GM20000 (cell line): ENCODE measurements around the gene MORC1.
"Not testable (repeated sequence)": the region's sequence is repeated elsewhere in the genome, so short reads cannot be mapped to it uniquely, and the experiment has no call there.

ENCODE experiments used
- DNase-seq: peaks from one replicate; pipeline ENCODE4 v3.0.0; 2012; ENCODE audit warnings: low spot score
- TF ChIP-seq, protein P1 (sequence below): IDR thresholded peaks from 2 replicates; pipeline ENCODE4 v1.5.1; 2012; ENCODE audit warnings: mild to moderate bottlenecking, control low read depth; ENCODE audit errors: extremely low read depth, missing control alignments

Gene MORC1

DNA sequence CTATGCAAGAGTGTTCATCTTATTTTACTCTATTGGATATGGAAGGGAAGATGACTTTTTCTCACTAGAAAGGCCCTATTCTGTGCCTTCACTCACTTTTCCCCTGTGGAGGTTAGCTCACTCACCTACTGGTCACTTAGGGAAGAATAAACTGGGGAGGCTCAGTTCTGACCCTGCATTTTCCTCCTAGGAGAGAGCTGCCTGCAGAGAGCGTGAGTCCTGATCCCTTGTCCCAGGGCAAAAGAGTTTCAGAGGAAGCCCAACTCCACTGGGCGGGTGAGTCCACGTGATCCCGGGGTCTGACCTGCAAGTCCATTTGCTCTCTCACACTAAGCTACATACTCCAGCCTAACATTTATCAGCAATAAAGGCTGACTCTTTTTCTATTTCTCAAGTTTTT is 8.4 kb downstream of the MORC1 start:
- no peak for DNase-seq
- TF ChIP-seq, protein P1, sequence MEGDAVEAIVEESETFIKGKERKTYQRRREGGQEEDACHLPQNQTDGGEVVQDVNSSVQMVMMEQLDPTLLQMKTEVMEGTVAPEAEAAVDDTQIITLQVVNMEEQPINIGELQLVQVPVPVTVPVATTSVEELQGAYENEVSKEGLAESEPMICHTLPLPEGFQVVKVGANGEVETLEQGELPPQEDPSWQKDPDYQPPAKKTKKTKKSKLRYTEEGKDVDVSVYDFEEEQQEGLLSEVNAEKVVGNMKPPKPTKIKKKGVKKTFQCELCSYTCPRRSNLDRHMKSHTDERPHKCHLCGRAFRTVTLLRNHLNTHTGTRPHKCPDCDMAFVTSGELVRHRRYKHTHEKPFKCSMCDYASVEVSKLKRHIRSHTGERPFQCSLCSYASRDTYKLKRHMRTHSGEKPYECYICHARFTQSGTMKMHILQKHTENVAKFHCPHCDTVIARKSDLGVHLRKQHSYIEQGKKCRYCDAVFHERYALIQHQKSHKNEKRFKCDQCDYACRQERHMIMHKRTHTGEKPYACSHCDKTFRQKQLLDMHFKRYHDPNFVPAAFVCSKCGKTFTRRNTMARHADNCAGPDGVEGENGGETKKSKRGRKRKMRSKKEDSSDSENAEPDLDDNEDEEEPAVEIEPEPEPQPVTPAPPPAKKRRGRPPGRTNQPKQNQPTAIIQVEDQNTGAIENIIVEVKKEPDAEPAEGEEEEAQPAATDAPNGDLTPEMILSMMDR: no peak

DNA sequence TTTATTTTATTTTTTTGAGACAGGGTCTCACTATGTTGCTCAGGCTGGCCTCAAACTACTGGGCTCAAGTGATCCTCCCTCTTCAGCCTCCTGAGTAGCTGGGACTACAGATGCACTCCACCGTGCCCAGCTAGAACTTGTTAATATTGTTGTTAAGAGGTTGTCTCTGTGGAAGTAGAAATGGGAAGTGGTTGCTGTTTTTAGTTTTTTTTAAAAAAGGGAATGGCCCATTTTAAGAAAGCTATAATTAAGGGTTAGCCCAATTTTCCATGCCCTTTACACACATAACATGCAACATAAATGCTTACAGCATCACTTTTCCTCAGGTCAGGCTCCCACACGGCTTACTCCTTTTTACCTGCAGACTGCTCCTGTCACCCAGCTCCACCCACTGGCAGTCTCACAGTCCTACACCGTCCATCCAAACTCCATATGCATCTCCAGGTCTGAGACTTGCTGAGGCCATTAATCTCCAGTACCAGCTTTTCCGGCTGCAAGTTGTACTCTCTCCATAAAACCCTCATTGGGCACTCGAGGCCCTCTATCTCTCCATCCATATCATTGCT is 19.8 kb downstream of the MORC1 start:
- TF ChIP-seq, protein P1: no peak
- DNase-seq: no peak

DNA sequence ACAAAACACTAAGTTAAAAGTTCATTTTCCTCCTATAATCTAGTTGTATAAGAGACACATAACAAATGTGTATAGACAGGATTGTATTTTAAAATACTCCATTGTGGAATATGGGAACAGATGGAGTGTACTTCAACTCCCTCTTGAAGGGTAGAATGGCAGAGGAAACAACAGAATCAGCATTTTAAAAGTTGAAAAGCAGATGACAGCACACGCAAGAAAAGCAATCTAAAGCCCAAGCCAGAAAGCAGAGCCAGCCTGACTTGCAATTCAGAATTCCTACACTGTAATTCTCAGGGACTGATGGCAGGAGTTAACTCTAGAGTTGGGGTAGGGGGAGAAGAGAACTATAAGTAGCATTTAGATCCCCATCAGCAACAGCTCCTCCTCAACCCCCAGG is 22.8 kb downstream of the MORC1 start:
- DNase-seq: no peak
- TF ChIP-seq, protein P1: no peak

DNA sequence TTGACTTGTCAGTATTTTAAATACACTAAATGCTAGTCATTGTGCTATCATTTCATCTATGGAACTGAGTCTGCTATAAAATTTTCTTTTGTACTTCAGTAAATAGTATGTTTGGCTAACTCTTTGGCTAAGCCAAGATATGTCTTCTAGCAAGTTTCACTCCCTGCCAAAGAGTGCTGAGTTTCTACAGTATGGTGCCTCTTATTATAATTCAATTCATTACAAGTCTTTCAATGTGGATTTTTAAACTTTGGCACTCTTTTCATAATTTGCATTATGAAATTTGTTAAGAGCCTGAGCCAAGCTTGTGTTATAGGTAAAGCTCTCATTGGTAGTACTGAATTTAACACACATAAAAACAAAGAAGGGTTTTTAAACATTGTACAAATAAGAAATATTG is 24.4 kb downstream of the MORC1 start:
- TF ChIP-seq, protein P1: no peak
- DNase-seq: no peak

DNA sequence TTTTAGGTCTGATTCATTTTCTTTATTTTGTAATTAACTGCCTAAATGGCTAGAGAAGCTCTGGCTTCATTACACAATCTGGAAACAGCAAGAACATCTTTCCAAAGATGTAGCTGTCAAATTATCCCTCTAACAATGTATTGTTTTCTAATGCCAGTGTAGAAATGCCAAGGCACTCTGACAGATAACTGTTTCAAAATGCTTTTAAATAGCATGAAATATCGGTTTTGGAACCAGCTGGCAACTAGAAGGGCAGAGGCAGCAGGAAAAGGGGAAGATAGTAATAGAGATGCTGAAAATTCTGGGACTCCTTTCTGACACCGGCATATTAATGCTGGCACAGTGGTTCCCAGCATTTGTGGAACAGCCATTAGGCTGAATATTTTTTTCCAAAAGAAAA is 26.1 kb downstream of the MORC1 start:
- TF ChIP-seq, protein P1: no peak
- DNase-seq: no peak

DNA sequence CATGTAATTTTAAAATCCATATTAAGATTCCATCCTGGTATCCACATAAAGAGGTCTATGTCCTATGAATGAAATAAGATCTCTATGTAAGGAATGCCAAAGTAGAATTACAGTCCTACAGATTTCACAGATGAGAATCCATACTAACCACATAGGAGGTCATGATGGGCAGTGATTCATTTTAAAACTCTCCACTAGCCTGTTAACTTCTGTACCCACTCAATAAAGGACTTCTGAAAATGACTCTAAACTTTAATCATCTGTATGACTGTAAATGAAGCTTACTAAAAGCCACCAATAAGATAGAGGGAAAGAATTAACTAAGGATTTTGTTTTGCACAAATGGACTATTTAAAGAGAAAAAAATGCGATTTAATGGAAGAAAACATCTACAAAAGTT is 28.7 kb downstream of the MORC1 start:
- TF ChIP-seq, protein P1: no peak
- no peak for DNase-seq

DNA sequence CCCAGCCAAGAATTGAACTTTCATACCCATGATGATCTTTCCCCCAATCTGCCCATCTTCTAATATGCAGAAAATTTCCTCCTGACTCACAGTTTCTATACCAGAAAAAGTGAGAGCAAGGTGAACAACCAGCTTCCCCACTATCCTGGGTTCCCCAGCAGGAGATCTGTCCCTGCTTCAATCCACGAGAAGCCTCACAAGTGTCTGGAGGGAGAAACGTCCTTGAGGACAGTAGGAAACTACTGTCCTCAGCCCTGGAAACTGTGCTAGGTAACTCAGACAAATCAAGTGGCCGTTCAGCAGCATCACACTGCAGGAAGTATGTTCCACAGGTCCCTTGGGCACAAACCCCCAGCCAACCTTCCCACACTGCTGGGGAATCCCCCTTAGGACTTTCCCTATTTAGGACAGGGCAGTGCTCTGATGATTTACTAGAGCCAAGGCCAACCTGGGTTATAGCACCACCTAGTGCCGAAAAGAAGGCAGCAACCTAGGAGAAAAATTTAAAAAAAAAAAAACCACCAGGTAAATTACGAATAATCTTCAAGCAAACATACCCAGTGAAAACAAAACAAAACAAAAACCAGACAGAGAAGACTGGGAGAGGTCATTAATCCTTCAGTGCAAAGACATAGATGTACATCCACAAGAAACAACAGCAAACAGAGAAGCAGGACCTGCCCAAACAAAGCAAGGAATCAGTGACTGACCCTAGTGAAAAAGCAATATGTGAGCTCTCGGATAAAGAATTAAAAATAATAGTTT is 36.0 kb downstream of the MORC1 start:
- TF ChIP-seq, protein P1: peak; percentile 75
- peak; percentile 65 for DNase-seq

DNA sequence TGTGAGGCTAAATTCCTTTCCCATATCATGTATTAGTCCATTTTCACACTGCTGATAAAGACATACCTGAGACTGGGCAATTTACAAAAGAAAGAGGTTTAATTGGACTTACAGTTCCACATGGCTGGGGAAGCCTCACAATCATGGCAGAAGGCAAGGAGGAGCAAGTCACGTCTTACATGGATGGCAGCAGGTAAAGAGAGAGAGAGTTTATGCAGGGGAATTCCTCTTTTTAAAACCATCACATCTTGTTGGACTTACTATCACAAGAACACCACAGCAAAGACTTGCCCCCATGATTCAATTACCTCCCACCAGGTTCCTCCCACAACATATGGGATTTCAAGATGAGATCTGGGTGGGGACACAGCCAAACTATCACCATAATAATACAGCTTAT is 37.8 kb downstream of the MORC1 start:
- DNase-seq: not testable (repeated sequence)
